ENCODE results near the gene LINC00237.

The LINC00237 gene

DNA sequence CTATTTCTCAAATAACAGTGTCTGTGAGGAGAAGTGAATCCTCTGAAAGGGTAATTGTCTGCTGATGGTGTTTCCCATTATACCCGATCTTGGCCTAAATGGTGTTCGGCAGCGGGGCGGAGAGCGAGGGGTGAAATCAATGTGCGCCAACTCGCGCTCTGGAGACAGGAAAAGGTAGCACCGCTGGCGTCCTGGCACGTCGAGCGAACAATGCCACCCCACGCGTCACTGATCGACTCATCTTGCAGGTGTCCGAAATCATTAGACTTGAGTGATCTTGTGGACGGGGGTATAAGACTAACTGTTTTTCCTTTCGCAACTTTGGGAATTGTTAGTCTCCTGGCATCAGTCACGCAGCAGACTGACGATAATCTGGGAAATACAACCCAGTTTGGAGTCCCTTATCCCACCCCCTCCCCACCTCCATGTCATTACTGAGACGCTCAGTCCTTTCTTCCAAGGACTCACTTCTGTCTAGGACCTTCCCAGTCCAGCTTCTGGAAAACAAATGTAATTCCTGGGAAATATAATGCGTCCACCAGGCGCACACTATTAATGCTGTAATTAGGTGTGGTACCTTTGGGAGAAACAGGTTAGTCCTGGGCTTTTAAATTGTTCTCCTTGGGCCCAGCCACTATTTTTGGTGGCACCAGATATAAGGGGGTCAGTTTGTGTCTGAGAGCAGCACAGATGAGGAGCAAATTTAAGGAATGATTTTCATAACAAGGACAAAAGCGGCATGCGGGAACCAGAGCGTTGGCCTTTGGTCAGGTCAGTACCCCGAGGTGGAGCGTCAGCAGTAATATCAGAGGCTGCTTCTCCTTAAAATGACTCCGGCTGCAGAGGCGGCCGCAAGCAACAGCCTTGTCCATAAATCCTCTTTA is 2.3 kb downstream of the LINC00237 start:
- Mint-ChIP-seq H3K4me1 (peaks cover 30% of the 10 kb centered on the region), H3K36me3 (ENCODE audit: low read depth) (no peaks in the 10 kb centered on the region), H3K27me3 (ENCODE audit: low read depth, poor library complexity) (peaks cover 100% of the 10 kb centered on the region), H3K9me3 (no peaks in the 10 kb centered on the region), H3K4me3 (no peak overlapping the region), H3K27ac (no peak overlapping the region)
- TF ChIP-seq, protein P1, sequence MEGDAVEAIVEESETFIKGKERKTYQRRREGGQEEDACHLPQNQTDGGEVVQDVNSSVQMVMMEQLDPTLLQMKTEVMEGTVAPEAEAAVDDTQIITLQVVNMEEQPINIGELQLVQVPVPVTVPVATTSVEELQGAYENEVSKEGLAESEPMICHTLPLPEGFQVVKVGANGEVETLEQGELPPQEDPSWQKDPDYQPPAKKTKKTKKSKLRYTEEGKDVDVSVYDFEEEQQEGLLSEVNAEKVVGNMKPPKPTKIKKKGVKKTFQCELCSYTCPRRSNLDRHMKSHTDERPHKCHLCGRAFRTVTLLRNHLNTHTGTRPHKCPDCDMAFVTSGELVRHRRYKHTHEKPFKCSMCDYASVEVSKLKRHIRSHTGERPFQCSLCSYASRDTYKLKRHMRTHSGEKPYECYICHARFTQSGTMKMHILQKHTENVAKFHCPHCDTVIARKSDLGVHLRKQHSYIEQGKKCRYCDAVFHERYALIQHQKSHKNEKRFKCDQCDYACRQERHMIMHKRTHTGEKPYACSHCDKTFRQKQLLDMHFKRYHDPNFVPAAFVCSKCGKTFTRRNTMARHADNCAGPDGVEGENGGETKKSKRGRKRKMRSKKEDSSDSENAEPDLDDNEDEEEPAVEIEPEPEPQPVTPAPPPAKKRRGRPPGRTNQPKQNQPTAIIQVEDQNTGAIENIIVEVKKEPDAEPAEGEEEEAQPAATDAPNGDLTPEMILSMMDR (IDR thresholded peaks at IDR 0.05), result no peak
- DNase-seq, result no peak

DNA sequence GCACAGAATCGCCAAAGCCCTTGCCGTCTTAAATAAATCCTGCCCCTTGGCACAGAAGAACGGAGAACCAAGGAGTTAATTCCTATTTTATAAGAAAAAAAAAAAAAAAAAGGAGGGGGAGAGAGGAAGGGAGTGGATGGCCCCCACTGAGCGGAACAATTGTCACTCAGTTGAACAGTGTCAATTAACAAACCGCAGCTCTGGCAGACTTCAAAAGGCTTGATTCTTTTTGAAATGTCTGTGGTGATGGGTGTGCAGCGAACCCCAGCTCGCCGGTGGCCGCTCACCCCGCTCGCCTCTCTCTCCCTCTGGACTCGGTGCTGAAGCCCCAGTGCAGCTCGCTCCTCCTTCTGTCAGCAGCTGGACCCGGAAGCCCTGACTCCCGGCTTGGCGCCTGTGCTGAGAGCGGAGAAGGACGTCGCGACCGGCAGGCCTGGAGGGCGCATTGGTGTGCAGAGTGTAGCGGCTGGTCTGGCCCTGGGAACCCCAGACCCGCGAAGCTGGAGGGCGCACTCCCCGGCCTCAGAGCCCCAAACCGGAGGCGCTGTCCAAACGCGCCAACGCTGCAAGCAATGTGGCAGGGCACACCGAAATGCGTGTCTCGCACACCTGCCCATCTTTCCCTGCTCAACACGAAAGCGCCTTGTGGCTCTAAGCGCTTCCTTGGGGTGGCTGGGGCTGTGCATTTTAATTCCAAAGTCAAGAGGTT is 3.4 kb downstream of the LINC00237 start:
- H3K9me3 Mint-ChIP-seq, result no peaks in the 10 kb centered on the region
- H3K4me1 Mint-ChIP-seq, result peaks cover 30% of the 10 kb centered on the region
- peaks cover 100% of the 10 kb centered on the region for H3K27me3 Mint-ChIP-seq (ENCODE audit: low read depth, poor library complexity)
- H3K4me3 Mint-ChIP-seq, result peak overlapping the region; percentile 75
- TF ChIP-seq, protein P1 (IDR thresholded peaks at IDR 0.05), result no peak
- H3K36me3 Mint-ChIP-seq (ENCODE audit: low read depth), result no peaks in the 10 kb centered on the region
- H3K27ac Mint-ChIP-seq, result no peak overlapping the region
- peak; percentile 49 for DNase-seq

DNA sequence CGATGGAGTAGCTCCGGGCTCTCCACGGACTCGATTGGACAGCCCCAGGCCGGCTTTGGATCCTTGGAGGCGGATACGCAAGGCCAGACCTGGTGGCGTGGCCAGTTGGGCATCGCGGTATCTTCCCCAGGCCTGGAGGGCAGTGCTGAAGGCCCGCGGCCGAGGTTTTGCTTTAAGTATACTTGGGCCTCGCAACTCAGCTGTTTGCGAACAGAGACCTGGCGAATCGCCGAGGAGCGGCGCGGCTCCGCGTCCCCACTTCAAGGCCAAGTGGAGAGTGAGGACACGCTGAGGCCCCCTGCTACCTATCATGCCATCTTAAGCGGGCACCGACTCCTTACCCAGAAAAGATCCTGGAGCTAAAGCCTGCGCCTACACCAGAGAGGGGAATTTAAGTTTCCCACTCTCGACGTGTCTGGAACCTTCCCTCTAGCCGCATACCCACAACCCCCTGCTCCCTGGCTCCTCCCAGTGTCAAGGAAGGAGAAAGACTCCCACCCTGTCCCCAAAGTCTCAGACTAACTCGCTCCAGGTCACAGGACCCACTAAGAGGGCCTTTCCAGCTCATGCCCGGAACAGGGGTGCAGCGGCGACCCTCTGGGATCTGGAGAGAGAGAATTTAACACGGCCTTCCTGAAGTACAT is 4.1 kb downstream of the LINC00237 start:
- Mint-ChIP-seq H3K27ac (no peak overlapping the region), H3K4me3 (peak overlapping the region; percentile 75), H3K9me3 (no peaks in the 10 kb centered on the region), H3K36me3 (ENCODE audit: low read depth) (no peaks in the 10 kb centered on the region), H3K4me1 (peaks cover 30% of the 10 kb centered on the region), H3K27me3 (ENCODE audit: low read depth, poor library complexity) (peaks cover 100% of the 10 kb centered on the region)
- DNase-seq, result peak; percentile 38
- TF ChIP-seq, protein P1 (IDR thresholded peaks at IDR 0.05), result no peak

DNA sequence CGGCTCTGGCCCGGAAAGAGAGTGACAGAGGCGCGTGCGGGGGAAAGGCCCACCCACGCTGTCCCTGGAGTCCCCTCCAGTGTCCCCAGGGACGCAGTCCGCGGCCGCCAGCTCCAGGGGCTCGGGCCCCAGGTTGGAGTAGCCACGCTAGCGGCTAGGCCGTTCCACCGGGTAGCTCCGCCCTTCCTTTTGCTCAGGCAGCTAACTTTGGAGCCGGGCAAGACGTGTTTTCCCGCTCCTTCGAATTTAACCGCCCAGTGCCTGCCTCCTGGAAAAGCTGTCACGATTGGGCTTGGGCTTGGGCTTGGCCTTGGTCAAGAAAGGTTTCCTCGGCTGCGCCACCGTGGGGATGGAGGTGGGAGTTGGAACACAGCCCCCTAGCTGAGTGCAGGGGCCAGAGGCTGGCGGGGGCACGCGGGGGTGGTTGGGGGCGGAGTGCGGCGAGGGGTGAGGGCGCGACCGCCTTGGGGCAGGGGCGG is 4.7 kb downstream of the LINC00237 start:
- Mint-ChIP-seq H3K9me3 (no peaks in the 10 kb centered on the region), H3K4me3 (peak overlapping the region; percentile 40), H3K36me3 (ENCODE audit: low read depth) (no peaks in the 10 kb centered on the region), H3K27ac (no peak overlapping the region), H3K4me1 (peaks cover 29% of the 10 kb centered on the region), H3K27me3 (ENCODE audit: low read depth, poor library complexity) (peaks cover 100% of the 10 kb centered on the region)
- TF ChIP-seq, protein P1 (IDR thresholded peaks at IDR 0.05), result no peak
- DNase-seq, result peak; percentile 47

DNA sequence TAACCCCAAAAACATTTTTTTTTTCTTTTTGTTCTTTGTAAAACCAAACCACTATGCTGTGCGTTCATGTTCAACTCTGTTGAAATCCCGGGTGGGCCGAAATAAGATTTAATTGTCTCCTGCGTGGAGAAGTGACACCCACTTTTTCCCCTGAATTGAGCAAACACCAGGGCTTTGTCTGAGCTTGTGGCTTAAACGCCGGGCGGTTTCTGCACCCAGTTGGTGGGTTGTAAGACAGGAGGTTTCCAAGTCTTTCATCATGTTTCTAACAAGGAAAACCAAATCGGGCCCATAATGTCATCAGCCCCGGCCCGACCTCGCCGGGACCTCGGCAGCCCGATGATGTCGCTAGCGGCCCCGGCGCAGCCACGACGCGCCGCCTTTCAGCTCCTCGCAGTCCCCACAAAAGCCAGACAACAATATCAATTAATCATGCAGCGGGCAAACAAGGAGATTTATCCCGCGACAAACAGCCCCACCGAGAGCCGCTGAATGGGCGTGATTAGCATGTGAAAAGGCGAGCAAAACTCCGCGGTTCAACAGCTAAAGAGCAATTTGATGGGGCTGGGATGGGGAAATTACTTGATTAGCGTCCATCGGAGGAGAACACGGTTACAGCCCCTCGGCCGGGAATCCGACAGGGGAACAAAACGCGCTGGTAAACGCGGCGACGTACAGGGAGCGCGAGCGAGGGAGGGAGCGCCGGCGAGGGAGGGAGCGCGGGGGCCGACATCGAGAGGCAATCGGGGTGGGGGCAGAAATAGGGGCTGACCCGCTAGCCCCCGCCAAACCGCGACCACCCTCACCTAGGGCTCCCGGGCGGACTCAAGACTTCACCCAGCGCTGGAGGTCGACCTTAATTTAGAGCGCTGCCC is 5.3 kb downstream of the LINC00237 start:
- H3K9me3 Mint-ChIP-seq, result no peaks in the 10 kb centered on the region
- H3K4me3 Mint-ChIP-seq, result peak overlapping the region; percentile 79
- H3K27me3 Mint-ChIP-seq (ENCODE audit: low read depth, poor library complexity), result peaks cover 98% of the 10 kb centered on the region
- peaks cover 23% of the 10 kb centered on the region for H3K4me1 Mint-ChIP-seq
- TF ChIP-seq, protein P1 (IDR thresholded peaks at IDR 0.05), result no peak
- DNase-seq, result peak; percentile 35
- H3K27ac Mint-ChIP-seq, result no peak overlapping the region
- no peaks in the 10 kb centered on the region for H3K36me3 Mint-ChIP-seq (ENCODE audit: low read depth)
